Liver (tissue), 9 donors: ENCODE data around the gene L1TD1. TPM values are rescaled to one million over a fixed set of nuclear protein-coding genes. Genes with fewer than 3 reads are reported as not detected.

Experiments used
- DNase-seq: peaks from one replicate; pipeline ENCODE4 v3.0.0-alpha.2; 2017; ENCODE audit warnings: low spot score
- H3K27ac ChIP-seq, 2 donors: one replicate each; pipeline ENCODE4 v1.7.0; 2013; ENCODE audit warnings: inconsistent platforms in 2 of 2, low read length in 2 of 2, control low read depth in 1 of 2, low read depth in 1 of 2, mild to moderate bottlenecking in 1 of 2
- H3K27me3 ChIP-seq, 4 donors: one replicate each; pipeline versions ENCODE4 v1.6.1 to v1.7.0; 2013; ENCODE audit warnings: low read length in 3 of 4, inconsistent platforms in 1 of 4, mild to moderate bottlenecking in 1 of 4, moderate library complexity in 1 of 4; ENCODE audit not compliant: control insufficient read depth in 4 of 4, insufficient read depth in 4 of 4
- H3K36me3 ChIP-seq, 4 donors: one replicate each; pipeline versions ENCODE4 v1.6.1 to v1.7.0; 2013; ENCODE audit warnings: low read length in 3 of 4, mild to moderate bottlenecking in 3 of 4, low read depth in 1 of 4, moderate library complexity in 1 of 4; ENCODE audit not compliant: control insufficient read depth in 4 of 4, insufficient read depth in 3 of 4
- H3K4me1 ChIP-seq, 4 donors: one replicate each; pipeline versions ENCODE4 v1.6.1 to v1.7.0; 2013; ENCODE audit warnings: low read length in 3 of 4, mild to moderate bottlenecking in 3 of 4, moderate library complexity in 1 of 4; ENCODE audit not compliant: control insufficient read depth in 4 of 4, insufficient read depth in 4 of 4
- H3K4me3 ChIP-seq, 3 donors: one replicate each; pipeline versions ENCODE4 v1.6.1 to v1.7.0; 2013; ENCODE audit warnings: low read length in 3 of 3, control low read depth in 1 of 3, low read depth in 1 of 3, mild to moderate bottlenecking in 1 of 3
- H3K9ac ChIP-seq, 2 donors: one replicate each; pipeline ENCODE4 v1.7.0; 2013; ENCODE audit warnings: low read length in 2 of 2, mild to moderate bottlenecking in 2 of 2, moderate library complexity in 2 of 2, control low read depth in 1 of 2, low read depth in 1 of 2
- H3K9me3 ChIP-seq, 4 donors: one replicate each; pipeline versions ENCODE4 v1.6.1 to v1.7.0; 2013; ENCODE audit warnings: low read length in 3 of 4; ENCODE audit not compliant: control insufficient read depth in 4 of 4
- ATF3 ChIP-seq: IDR thresholded peaks from 2 replicates; pipeline ENCODE4 v1.6.1; 2016; ENCODE audit warnings: antibody characterized with exemption
- CTCF ChIP-seq: fragments of 150-350 bp; IDR thresholded peaks from 2 replicates; pipeline ENCODE4 v1.5.1; 2017; ENCODE audit warnings: improper control_type of control experiment, low read depth, low read length; ENCODE audit not compliant: missing input control
- EGR1 ChIP-seq, 2 donors: IDR thresholded peaks; 2 replicates each; pipeline ENCODE4 v1.6.1; 2016 to 2018; ENCODE audit warnings: antibody characterized with exemption in 2 of 2, low read depth in 2 of 2
- FOXA1 ChIP-seq: IDR thresholded peaks from 2 replicates; pipeline ENCODE4 v1.6.1; 2016; ENCODE audit warnings: antibody characterized with exemption
- FOXA2 ChIP-seq: IDR thresholded peaks from 2 replicates; pipeline ENCODE4 v1.6.1; 2016; ENCODE audit warnings: antibody characterized with exemption
- GABPA ChIP-seq, 2 donors: IDR thresholded peaks in 1 of 2; conservative IDR thresholded peaks in 1 of 2; 2 replicates each; pipeline ENCODE4 v1.6.1; 2016; ENCODE audit warnings: antibody characterized with exemption in 2 of 2, mild to moderate bottlenecking in 1 of 2, moderate library complexity in 1 of 2
- HNF4A ChIP-seq, 2 donors: conservative IDR thresholded peaks; 2 replicates each; pipeline ENCODE4 v1.6.1; 2016; ENCODE audit warnings: antibody characterized with exemption in 2 of 2, mild to moderate bottlenecking in 2 of 2
- JUND ChIP-seq, 2 donors: IDR thresholded peaks; 2 replicates each; pipeline ENCODE4 v1.6.1; 2016; ENCODE audit warnings: antibody characterized with exemption in 2 of 2
- NR2F2 ChIP-seq: IDR thresholded peaks from 2 replicates; pipeline ENCODE4 v1.6.1; 2016; ENCODE audit warnings: antibody characterized with exemption
- RAD21 ChIP-seq, 2 donors: IDR thresholded peaks; 2 replicates each; pipeline ENCODE4 v1.6.1; 2016; ENCODE audit warnings: antibody characterized with exemption in 2 of 2, mild to moderate bottlenecking in 2 of 2
- REST ChIP-seq: IDR thresholded peaks from 2 replicates; pipeline ENCODE4 v1.6.1; 2016; ENCODE audit warnings: antibody characterized with exemption, mild to moderate bottlenecking
- RXRA ChIP-seq, 2 donors: IDR thresholded peaks; 2 replicates each; pipeline ENCODE4 v1.6.1; 2017 to 2018; ENCODE audit warnings: antibody characterized with exemption in 2 of 2, mild to moderate bottlenecking in 1 of 2
- TAF1 ChIP-seq: conservative IDR thresholded peaks from 2 replicates; pipeline ENCODE4 v1.6.1; 2016; ENCODE audit warnings: antibody characterized with exemption, mild to moderate bottlenecking
- YY1 ChIP-seq: IDR thresholded peaks from 2 replicates; pipeline ENCODE4 v1.6.1; 2016; ENCODE audit warnings: antibody characterized with exemption, mild to moderate bottlenecking
- ZBTB33 ChIP-seq: IDR thresholded peaks from 2 replicates; pipeline ENCODE4 v1.6.1; 2016; ENCODE audit warnings: antibody characterized with exemption
- WGBS: extraction: QIAGEN DNeasy Blood & Tissue Kit; methylation state at CpG from one replicate; pipeline ENCODE4 v1.1.7; 2013; 5-methylcytosine and 5-hydroxymethylcytosine counted together
- polyA plus RNA-seq, 2 donors: library from polyadenylated mRNA; stranded (reverse) in 1 of 2; unstranded in 1 of 2; fragments of 200-250 nt in 1 of 2; fragments of >200 nt in 1 of 2; fragmentation: Nextera tagmentation in 1 of 2; extraction: Ambion mirVana in 1 of 2; gene quantifications; one replicate each; pipeline versions ENCODE4 v1.2.1 to v1.2.3, GENCODE V29; 2013 to 2015
- total RNA-seq, 2 donors: library from RNA; depleted of rRNA; stranded (reverse); fragments of >200 nt; gene quantifications; one replicate each; pipeline ENCODE4 v1.2.3, GENCODE V29; 2014
- donor health status: healthy.
- donor health status: healthy.
- donor health status: healthy.
- donor health status: healthy.
- donor health status: healthy.

The L1TD1 gene
- total and polyA plus RNA-seq, 4 donors, result under 0.01 to 0.14 (median 0.01) TPM; not detected in 1

GRCh38 chr1:62198781-62199125, 4.1 kb downstream of the L1TD1 start (continued):
- TF ChIP-seq REST, result no peak
- TF ChIP-seq FOXA2, result no peak
- TF ChIP-seq EGR1 (IDR thresholded peaks at IDR 0.05; ENCODE audit: low read depth in 2 of 2), result no peak
- peak; percentile 72 to 77 for TF ChIP-seq HNF4A (conservative IDR thresholded peaks at IDR 0.05)
- peak; percentile 60 to 68 for TF ChIP-seq RXRA (IDR thresholded peaks at IDR 0.05)
- no peak for TF ChIP-seq CTCF
- TF ChIP-seq YY1, result peak; percentile 19

GRCh38 chr1:62207187-62207586, 12.5 kb downstream of the L1TD1 start:
- H3K27ac ChIP-seq, result no peak overlapping the region
- no peak overlapping the region for H3K4me3 ChIP-seq
- peaks cover 0 to 5% (median 3%) of the 10 kb centered on the region in 4 donors for H3K9me3 ChIP-seq
- WGBS, result 88% methylated on average over 2 of the region's 2 CpGs
- no peak for DNase-seq
- H3K9ac ChIP-seq, result no peak overlapping the region
- H3K4me1 ChIP-seq, result no peaks in the 10 kb centered on the region
- TF ChIP-seq ZBTB33 (no peak), RAD21 (IDR thresholded peaks at IDR 0.05) (no peak), YY1 (no peak), NR2F2 (no peak), TAF1 (no peak), EGR1 (IDR thresholded peaks at IDR 0.05; ENCODE audit: low read depth in 2 of 2) (no peak), ATF3 (no peak), CTCF (no peak), GABPA (IDR thresholded peaks at IDR 0.05 in 1 of 2, conservative IDR thresholded peaks at IDR 0.05 in 1 of 2) (no peak), FOXA2 (no peak), FOXA1 (no peak), REST (no peak), RXRA (IDR thresholded peaks at IDR 0.05) (no peak), JUND (IDR thresholded peaks at IDR 0.05) (no peak)
- H3K36me3 ChIP-seq, result no peaks in the 10 kb centered on the region
- no peaks in the 10 kb centered on the region for H3K27me3 ChIP-seq
